ENCODE data around the gene ALDH1L1.
A peak's percentile ranks its signal among the peaks of the same experiment; 100 is the strongest.

Gene ALDH1L1

GRCh38 chr3:126194713-126195305 is 14.4 kb upstream of the ALDH1L1 start:
- peak; percentile 19 for DNase-seq (ENCODE audit: low spot score)

GRCh38 chr3:126191246-126191645 is 10.9 kb upstream of the ALDH1L1 start:
- DNase-seq (ENCODE audit: low spot score) = no peak

- DNase-seq (ENCODE audit: low spot score) = no peak
Observed at GRCh38 chr3:126187920-126188319, 7.5 kb upstream of the ALDH1L1 start.

GRCh38 chr3:126186749-126187148 is 6.4 kb upstream of the ALDH1L1 start:
- DNase-seq (ENCODE audit: low spot score) = no peak

GRCh38 chr3:126186271-126186670 is 5.9 kb upstream of the ALDH1L1 start:
- no peak for DNase-seq (ENCODE audit: low spot score)

- DNase-seq (ENCODE audit: low spot score) = peak; percentile 45
Observed at GRCh38 chr3:126184465-126185000, 4.1 kb upstream of the ALDH1L1 start.

GRCh38 chr3:126181398-126181725 is 976 bp upstream of the ALDH1L1 start:
- peak; percentile 21 for DNase-seq (ENCODE audit: low spot score)

GRCh38 chr3:126179825-126180476 is 435 bp downstream of the ALDH1L1 start:
- peak; percentile 62 for DNase-seq (ENCODE audit: low spot score)

- DNase-seq (ENCODE audit: low spot score) = peak; percentile 28
Observed at GRCh38 chr3:126170073-126170777, 10.2 kb downstream of the ALDH1L1 start.

- DNase-seq (ENCODE audit: low spot score) = peak; percentile 6
Observed at GRCh38 chr3:126167566-126167965, 12.8 kb downstream of the ALDH1L1 start.

- no peak for DNase-seq (ENCODE audit: low spot score)
Observed at GRCh38 chr3:126166009-126166408, 14.4 kb downstream of the ALDH1L1 start.

GRCh38 chr3:126161309-126161708 is 19.1 kb downstream of the ALDH1L1 start:
- DNase-seq (ENCODE audit: low spot score) = no peak

GRCh38 chr3:126160243-126161210 is 19.9 kb downstream of the ALDH1L1 start:
- DNase-seq (ENCODE audit: low spot score) = no peak

- no peak for DNase-seq (ENCODE audit: low spot score)
Observed at GRCh38 chr3:126159476-126159875, 20.9 kb downstream of the ALDH1L1 start.

- no peak for DNase-seq (ENCODE audit: low spot score)
Observed at GRCh38 chr3:126158912-126159454, 21.4 kb downstream of the ALDH1L1 start.

GRCh38 chr3:126158016-126158911 is 22.1 kb downstream of the ALDH1L1 start:
- no peak for DNase-seq (ENCODE audit: low spot score)

- DNase-seq (ENCODE audit: low spot score) = no peak
Observed at GRCh38 chr3:126157083-126157768, 23.2 kb downstream of the ALDH1L1 start.

GRCh38 chr3:126156468-126156867 is 23.9 kb downstream of the ALDH1L1 start:
- no peak for DNase-seq (ENCODE audit: low spot score)

- DNase-seq (ENCODE audit: low spot score) = no peak
Observed at GRCh38 chr3:126155819-126156218, 24.6 kb downstream of the ALDH1L1 start.

GRCh38 chr3:126155280-126155640 is 25.1 kb downstream of the ALDH1L1 start:
- no peak for DNase-seq (ENCODE audit: low spot score)

Measured in kidney tubule cell (primary cell).